Fibroblast of gingiva (primary cell): ENCODE data around the gene DTD1.
A peak's percentile ranks its signal among the peaks of the same experiment; 100 is the strongest.
"Not testable (repeated sequence)": the region's sequence is repeated elsewhere in the genome, so short reads cannot be mapped to it uniquely, and the experiment has no call there.

Source experiments
- DNase-seq: peaks from one replicate; pipeline ENCODE4 v3.0.0-alpha.2; 2011; ENCODE audit warnings: low read depth

Gene DTD1

GRCh38 chr20:18743665-18744440 lies 156.0 kb downstream of the DTD1 start:
- no peak for DNase-seq

- DNase-seq = no peak
These were observed 159.2 kb downstream of the DTD1 start for GRCh38 chr20:18747090-18747489.

DNA sequence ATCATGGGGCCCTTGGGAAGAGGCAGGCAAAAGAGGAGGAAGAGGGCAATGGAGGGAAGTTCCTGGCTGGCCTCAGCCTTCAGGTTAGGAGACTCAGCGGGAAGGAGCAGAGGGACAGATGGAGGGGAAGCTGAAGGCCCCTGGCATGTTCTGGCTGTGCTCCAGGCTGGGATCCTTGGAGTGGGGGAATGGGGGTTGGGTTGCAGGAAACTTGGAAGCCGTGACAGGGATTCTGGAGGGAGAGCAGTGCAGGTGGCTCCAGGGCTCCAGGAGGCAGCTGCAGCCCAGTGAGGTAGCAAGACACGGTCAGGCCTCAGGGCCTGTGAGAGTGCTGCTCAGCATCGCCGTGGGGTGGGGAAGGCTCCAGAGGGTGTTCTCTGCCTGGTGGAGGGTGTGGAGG lies 161.1 kb downstream of the DTD1 start:
- DNase-seq = no peak

DNA sequence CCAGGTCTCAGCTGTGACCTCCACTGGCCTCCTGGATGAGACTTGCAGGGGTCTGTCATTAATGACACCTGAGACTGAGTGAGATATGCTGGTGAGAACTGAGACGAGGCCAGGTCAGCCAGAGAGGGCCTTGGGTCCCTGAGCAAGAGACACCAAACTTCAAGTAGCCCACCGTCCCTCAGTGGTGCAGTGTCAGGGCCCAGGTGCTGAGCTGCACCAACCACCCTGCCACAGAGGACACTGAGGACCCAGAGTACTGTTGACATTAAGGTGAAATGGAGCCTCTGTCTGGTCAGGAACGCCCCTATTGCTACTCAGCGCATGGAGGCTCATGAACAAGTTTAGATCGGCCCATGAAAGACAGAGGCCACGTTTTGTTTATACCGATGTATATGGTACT lies 161.7 kb downstream of the DTD1 start:
- no peak for DNase-seq

DNA sequence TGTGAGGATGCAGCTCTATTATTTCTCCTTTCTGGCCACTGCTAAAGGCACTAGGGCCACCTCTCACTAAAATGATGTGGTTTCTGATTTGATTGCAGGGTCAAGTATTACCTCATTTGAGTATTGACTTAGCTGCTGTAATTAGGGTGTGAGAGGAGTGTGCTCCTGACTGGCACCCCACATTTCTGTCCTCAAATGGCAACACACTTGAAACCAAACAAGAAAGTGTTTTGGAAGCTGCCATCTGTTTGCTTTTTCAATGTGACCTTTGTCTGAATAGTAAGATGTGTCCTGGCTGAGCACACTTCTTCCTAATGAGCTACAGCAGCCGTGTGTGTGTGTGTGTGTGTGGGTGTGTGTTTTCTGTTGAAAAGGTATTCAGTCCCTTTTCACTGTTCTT lies 162.9 kb downstream of the DTD1 start:
- DNase-seq = no peak

DNA sequence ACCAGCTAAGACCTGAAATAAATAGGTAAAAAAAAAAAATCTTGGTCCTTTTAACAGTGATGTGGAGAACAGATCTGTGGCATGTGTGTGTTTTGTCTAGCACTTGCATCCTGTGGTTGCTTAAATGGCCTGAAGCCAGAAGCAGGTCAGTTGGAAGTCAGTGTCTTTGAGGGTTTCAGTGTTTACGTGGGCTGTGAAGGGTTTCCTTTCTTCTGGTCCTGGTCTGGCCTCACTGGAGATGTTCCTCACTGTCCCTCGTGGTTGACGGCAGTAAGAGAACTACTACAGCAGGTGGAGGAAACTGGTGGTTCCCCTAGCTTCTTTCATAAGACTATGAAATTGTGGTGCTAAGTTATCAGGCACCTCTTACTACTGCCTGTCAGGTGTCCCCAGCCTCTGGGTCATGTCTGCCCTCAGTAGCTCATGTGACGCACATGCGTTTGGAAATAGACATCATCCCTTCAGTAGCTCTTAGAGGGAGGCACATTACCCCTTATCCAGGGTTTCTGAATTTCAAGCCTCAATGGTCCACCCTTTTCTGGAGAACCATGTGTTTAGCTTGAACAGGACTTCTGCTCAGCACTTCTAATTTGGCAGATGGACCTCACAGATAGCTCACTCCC lies 166.3 kb downstream of the DTD1 start:
- DNase-seq = no peak

DNA sequence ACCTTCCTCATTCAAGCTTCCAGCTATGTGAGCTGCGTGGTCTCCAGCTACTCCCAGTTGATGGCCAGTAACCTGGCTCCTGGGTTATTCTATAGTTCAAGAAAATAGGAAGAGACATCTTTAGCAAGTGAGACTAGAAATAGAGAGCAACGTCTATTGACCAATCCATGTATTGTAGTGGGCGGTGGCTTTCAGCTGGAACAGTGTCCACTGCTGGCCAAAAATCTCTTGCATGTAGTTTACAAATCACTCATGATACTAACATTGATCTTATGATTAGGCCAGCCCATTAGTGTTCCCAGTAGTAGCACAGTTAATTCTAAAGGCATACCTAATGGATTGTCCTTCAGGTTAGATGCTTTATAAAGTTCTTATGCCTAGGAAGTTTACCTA lies 166.8 kb downstream of the DTD1 start:
- DNase-seq = no peak

DNA sequence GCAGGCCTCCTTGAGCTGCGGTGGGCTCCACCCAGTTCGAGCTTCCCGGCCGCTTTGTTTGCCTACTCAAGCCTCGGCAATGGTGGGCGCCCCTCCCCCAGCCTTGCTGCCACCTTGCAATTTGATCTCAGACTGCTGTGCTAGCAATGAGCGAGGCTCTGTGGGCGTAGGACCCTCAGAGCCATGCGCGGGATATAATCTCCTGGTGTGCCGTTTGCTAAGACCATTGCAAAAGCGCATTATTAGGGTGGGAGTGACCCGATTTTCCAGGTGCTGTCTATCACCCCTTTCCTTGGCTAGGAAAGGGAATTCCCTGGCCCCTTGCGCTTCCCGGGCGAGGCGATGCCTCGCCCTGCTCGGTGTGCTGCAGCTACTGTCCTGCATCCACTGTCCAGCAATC lies 173.0 kb downstream of the DTD1 start:
- not testable (repeated sequence) for DNase-seq

DNA sequence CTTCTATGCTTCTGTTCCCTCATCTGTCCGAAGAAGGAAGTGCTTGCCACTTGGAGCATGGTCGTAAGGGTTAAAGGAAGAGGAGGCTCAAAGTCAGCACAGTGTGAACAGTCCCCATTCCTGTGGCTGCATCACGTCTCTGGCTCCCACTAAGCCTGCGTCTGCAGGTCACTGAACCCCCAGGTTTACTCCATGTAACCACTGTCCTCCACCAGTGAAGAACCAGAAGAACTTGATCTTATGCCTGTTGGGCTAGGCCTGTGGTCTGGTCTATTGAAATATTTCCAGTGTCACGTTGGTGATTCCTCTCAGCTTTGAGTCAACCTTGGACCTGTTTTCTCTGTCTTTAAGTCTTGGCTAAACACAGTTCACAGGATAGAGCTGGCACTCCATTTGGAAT lies 179.8 kb downstream of the DTD1 start:
- no peak for DNase-seq

GRCh38 chr20:18773566-18773965 lies 185.7 kb downstream of the DTD1 start:
- DNase-seq = no peak

DNA sequence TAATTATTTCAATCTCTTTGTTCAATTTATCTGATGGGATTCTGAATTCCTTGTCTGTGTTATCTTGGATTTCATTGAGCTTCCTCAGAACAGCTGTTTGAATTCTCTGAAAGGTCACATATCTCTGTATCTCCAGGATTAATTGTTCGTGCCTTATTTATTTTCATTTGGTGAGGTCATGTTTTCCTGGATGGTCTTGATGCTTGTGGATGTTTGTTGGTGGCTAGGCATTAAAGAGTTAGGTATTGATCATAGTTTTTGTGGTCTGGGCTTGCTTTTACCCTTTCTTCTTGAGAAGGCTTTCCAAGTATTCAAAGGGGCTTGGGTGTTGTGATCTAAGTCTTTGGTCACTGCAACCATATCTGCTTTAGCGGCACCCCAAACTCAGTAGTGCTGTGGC lies 186.4 kb downstream of the DTD1 start:
- DNase-seq = no peak

GRCh38 chr20:18775633-18776032 lies 187.8 kb downstream of the DTD1 start:
- DNase-seq = no peak

DNA sequence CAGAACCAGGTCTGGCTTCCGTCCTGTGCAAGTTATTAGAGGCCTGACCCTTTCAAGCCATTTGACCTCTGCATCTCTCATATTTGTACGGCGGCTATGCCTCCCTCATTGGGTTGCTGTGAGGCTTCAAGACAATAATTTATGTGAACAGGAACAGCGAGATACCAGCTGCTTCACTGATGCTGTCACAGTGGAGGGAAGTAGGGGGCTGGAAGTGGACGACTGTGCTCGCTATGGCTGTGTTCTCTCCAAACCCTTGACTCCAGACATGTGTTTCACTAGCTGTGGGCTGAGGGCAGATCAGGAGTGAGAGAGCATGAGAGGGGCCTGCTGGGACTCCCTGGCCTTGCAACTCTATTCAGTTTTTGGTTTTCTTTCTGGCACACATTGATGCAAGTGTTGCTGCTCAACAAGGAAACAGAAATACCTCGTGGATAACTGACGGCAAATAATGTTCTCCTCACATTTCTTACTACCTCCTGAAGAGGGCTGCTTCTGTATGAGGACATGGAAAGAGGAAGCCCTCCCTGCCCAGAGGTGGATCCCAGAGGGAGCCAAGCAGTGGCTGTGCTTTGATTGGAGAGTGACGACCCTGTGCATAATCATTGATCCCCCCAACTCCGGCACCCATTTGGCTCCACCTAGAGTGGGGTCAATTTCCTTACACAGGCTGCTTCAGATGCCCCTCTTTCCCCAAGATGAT lies 191.0 kb downstream of the DTD1 start:
- DNase-seq = no peak

DNA sequence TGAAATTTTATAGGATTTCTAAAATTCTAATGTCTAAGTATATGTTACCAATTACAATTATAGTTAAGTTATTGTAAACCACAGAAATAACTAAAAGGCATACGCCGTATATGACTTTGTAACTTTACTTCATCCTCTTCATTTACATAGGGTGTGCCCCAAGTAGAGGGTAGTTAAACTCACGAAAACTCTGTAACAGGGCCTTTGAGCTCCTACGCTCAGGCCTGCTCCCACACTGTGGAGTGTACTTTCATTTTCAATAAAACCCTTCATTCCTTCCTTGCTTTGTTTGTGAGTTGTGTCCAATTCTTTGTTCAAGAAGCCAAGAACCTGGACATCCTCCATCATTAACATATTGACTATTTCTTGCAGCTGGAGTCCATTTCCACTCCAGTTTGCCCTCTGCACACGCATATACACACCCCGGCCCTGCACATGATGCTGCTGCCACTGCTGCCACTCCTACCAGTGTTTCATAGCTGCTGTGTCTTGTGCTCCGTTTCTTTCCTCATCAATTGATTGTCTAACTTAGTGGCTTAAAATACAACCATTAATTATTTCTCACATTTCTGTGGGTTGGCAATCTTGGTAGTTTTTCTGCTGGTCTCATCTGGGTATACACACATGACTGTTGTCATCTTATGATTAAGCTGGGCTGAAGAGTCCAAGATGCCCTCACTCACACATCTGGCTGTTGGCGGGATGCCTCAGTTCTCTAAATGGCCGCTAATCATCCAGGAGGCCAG lies 192.7 kb downstream of the DTD1 start:
- DNase-seq = peak; percentile 5

GRCh38 chr20:18781509-18781908 lies 193.7 kb downstream of the DTD1 start:
- no peak for DNase-seq

- DNase-seq = no peak
These were observed 195.6 kb downstream of the DTD1 start for GRCh38 chr20:18783385-18783959.

DNA sequence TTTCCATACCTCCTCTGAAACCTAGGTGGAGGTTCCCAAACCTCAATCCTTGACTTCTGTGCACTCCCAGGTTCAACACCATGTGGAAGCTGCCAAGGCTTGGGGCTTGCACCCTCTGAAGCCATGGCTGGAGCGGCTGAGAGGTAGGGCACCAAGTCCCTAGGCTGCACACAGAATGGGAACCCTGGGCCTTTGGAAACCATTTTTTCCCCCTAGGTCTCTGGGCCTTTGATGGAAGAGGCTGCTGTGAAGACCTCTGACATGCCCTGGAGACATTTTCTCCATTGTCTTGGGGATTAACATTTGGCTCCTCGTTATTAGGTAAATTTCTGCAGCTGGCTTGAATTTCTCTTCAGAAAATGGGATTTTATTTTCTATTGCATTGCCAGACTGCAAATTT lies 199.2 kb downstream of the DTD1 start:
- not testable (repeated sequence) for DNase-seq

- no peak for DNase-seq
These were observed 200.2 kb downstream of the DTD1 start for GRCh38 chr20:18788021-18788420.

DNA sequence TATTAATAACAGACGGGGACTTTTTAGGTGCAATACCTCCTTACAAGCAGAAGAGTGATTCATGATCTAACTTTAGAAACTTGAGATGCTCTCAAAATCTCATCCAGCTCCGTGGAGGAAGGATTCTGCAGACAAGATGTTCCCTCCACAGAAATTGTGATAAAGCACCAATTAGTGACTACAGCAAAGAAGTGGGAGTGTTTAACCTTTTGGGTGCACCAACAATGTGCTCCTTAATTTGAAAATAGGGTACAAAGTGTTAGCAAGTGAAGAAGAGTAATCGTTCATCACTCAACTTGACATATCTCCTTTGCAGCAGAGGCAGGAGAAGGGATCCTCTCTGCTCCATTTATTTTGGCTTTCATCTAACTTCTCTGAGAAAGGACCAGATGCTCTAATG lies 202.9 kb downstream of the DTD1 start:
- DNase-seq = no peak

DNA sequence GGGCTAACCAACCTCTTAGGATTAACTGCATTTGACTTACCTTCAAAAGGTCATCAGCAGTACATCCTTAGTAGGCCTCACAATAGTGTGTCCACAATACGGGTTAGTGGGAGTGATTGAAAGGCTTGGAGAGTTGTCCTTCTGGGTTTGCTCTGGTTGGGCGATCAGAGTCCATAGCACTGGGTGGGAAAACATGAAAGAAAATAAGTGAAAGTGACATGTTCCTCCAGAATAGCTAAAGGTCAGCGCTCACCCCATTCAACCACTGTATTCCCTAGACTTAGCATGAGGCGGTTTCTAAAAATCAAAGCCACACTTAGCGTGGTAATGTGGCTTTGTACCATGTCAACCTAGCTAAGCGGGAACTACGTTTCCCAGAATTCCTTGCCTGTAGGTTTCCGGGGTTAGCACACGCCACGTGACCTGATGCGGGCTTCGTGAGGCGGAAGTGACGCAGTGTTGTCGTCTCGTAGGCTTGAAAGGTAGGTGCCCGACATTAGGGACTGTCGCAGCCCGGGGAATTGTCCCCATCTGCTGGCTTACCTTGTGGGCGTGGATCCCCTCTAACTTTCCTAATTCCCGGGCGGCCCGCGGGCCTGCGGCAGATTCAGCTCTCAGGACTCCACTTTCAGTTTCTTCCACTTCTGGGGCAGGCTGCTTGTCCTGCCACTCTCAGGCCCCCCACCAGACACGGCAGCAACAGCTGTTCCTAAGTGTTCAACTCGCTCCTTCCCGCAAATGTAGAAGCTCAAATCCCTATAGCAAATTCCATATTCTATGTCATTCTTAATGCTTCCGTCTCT lies 206.0 kb downstream of the DTD1 start:
- DNase-seq = peak; percentile 85

DNA sequence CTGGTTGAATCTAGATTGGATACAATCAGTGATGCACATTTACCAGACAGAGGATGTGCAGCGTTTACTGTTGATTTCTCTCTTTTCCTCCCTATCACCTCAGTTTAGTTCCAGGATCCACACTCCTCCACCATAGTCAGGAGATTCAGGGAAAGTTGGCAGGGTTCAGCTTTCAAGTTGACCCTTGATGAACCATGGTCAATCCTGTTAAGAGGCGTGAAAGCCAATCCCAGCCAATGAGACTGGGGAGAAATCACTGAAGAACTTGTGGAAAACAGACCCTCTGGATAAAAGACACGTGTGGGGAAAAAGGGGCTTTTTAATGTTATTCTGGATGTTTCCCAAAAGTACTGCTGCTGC lies 206.6 kb downstream of the DTD1 start:
- DNase-seq = no peak
